HG03442 (cell line): ENCODE measurements around the gene CYP2W1.
A peak's percentile ranks its signal among the peaks of the same experiment; 100 is the strongest.

Experiments
- ATAC-seq: cut with Tn5 transposase; IDR thresholded peaks from one replicate; pipeline ENCODE4 v1.9.1; 2021; ENCODE audit warnings: mild to moderate bottlenecking, moderate library complexity; ENCODE audit not compliant: unreplicated experiment

Gene CYP2W1

GRCh38 chr7:1014681-1015080, 31.7 kb downstream of the CYP2W1 start:
- no peak for ATAC-seq

GRCh38 chr7:1015196-1016121, 32.5 kb downstream of the CYP2W1 start:
- ATAC-seq: no peak

GRCh38 chr7:1016577-1017531, 33.9 kb downstream of the CYP2W1 start:
- ATAC-seq: no peak

- ATAC-seq: no peak
These were observed 34.8 kb downstream of the CYP2W1 start for GRCh38 chr7:1017586-1018333.

GRCh38 chr7:1018334-1018695, 35.3 kb downstream of the CYP2W1 start:
- ATAC-seq: no peak

- ATAC-seq: no peak
These were observed 36.3 kb downstream of the CYP2W1 start for GRCh38 chr7:1019255-1019785.

GRCh38 chr7:1019789-1020610, 37.0 kb downstream of the CYP2W1 start:
- no peak for ATAC-seq

GRCh38 chr7:1020849-1021251, 37.9 kb downstream of the CYP2W1 start:
- no peak for ATAC-seq

- no peak for ATAC-seq
These were observed 38.4 kb downstream of the CYP2W1 start for GRCh38 chr7:1021366-1021765.

- no peak for ATAC-seq
These were observed 39.0 kb downstream of the CYP2W1 start for GRCh38 chr7:1021931-1022330.

GRCh38 chr7:1022356-1022755, 39.4 kb downstream of the CYP2W1 start:
- no peak for ATAC-seq

- no peak for ATAC-seq
These were observed 40.0 kb downstream of the CYP2W1 start for GRCh38 chr7:1022801-1023465.

- ATAC-seq: peak; percentile 44
These were observed 41.4 kb downstream of the CYP2W1 start for GRCh38 chr7:1024331-1024841.

GRCh38 chr7:1024876-1025742, 42.1 kb downstream of the CYP2W1 start:
- no peak for ATAC-seq

GRCh38 chr7:1025743-1026581, 43.0 kb downstream of the CYP2W1 start:
- ATAC-seq: no peak

- ATAC-seq: no peak
These were observed 43.8 kb downstream of the CYP2W1 start for GRCh38 chr7:1026721-1027161.
